ENCODE results near the gene NPY1R.

NPY1R gene

GRCh38 chr4:163317110-163317509 is 15.3 kb downstream of the NPY1R start:
- Histone ChIP-seq H3K79me2 (ENCODE audit: low read length) (no peaks in the 10 kb centered on the region), H3K27me3 (replicated peaks; ENCODE audit: insufficient read depth, low read length) (no peaks in the 10 kb centered on the region), H3K9me3 (replicated peaks; ENCODE audit: insufficient read depth, low read length) (no peaks in the 10 kb centered on the region), H3K4me1 (ENCODE audit: low read length) (no peaks in the 10 kb centered on the region), H3K9me2 (replicated peaks; ENCODE audit: insufficient read depth, low read length) (no peaks in the 10 kb centered on the region), H3K4me3 (ENCODE audit: low read length) (no peak overlapping the region), H3K36me3 (replicated peaks; ENCODE audit: insufficient read depth, low read length) (no peaks in the 10 kb centered on the region), H3F3A (ENCODE audit: insufficient read depth, low read length) (no peaks in the 10 kb centered on the region), H3K4me2 (ENCODE audit: low read depth, low read length) (no peak overlapping the region), H3K27ac (ENCODE audit: low read length) (no peak overlapping the region), H4K20me1 (ENCODE audit: insufficient read depth, low read length) (no peaks in the 10 kb centered on the region; the same call in 1 of the 2 replicates), H3K9ac (ENCODE audit: low read length) (no peak overlapping the region), H2AFZ (ENCODE audit: low read length) (no peak overlapping the region)
- TF ChIP-seq CTCF (IDR thresholded peaks at IDR 0.05; ENCODE audit: low read length), result no peak
- TF ChIP-seq EZH2phosphoT487 (IDR thresholded peaks at IDR 0.05; ENCODE audit: low read length), result no peak
- no peak for TF ChIP-seq EZH2 (optimal IDR thresholded peaks at IDR 0.05; ENCODE audit: low read depth, low read length)
- no peak for DNase-seq

- Histone ChIP-seq H3K9ac (ENCODE audit: low read length) (no peak overlapping the region), H3K9me3 (replicated peaks; ENCODE audit: insufficient read depth, low read length) (no peaks in the 10 kb centered on the region), H3K4me1 (ENCODE audit: low read length) (no peaks in the 10 kb centered on the region), H4K20me1 (ENCODE audit: insufficient read depth, low read length) (no peaks in the 10 kb centered on the region), H3K27me3 (replicated peaks; ENCODE audit: insufficient read depth, low read length) (no peaks in the 10 kb centered on the region), H3K27ac (ENCODE audit: low read length) (no peak overlapping the region), H3K9me2 (replicated peaks; ENCODE audit: insufficient read depth, low read length) (no peaks in the 10 kb centered on the region), H3F3A (ENCODE audit: insufficient read depth, low read length) (no peaks in the 10 kb centered on the region), H3K36me3 (replicated peaks; ENCODE audit: insufficient read depth, low read length) (no peaks in the 10 kb centered on the region), H3K4me2 (ENCODE audit: low read depth, low read length) (no peak overlapping the region), H2AFZ (ENCODE audit: low read length) (no peak overlapping the region), H3K4me3 (ENCODE audit: low read length) (no peak overlapping the region), H3K79me2 (ENCODE audit: low read length) (no peaks in the 10 kb centered on the region)
- DNase-seq, result no peak
- TF ChIP-seq EZH2phosphoT487 (IDR thresholded peaks at IDR 0.05; ENCODE audit: low read length), result no peak
- TF ChIP-seq EZH2 (optimal IDR thresholded peaks at IDR 0.05; ENCODE audit: low read depth, low read length), result no peak
- no peak for TF ChIP-seq CTCF (IDR thresholded peaks at IDR 0.05; ENCODE audit: low read length)
Observed at GRCh38 chr4:163309466-163309865, 22.9 kb downstream of the NPY1R start.

GRCh38 chr4:163303069-163303468 is 29.3 kb downstream of the NPY1R start:
- Histone ChIP-seq H3F3A (ENCODE audit: insufficient read depth, low read length) (no peaks in the 10 kb centered on the region), H3K36me3 (replicated peaks; ENCODE audit: insufficient read depth, low read length) (no peaks in the 10 kb centered on the region), H4K20me1 (ENCODE audit: insufficient read depth, low read length) (no peaks in the 10 kb centered on the region), H2AFZ (ENCODE audit: low read length) (no peak overlapping the region), H3K4me1 (ENCODE audit: low read length) (no peaks in the 10 kb centered on the region), H3K27ac (ENCODE audit: low read length) (no peak overlapping the region), H3K79me2 (ENCODE audit: low read length) (no peaks in the 10 kb centered on the region), H3K4me2 (ENCODE audit: low read depth, low read length) (no peak overlapping the region), H3K9ac (ENCODE audit: low read length) (no peak overlapping the region), H3K9me2 (replicated peaks; ENCODE audit: insufficient read depth, low read length) (no peaks in the 10 kb centered on the region), H3K9me3 (replicated peaks; ENCODE audit: insufficient read depth, low read length) (no peaks in the 10 kb centered on the region), H3K27me3 (replicated peaks; ENCODE audit: insufficient read depth, low read length) (no peaks in the 10 kb centered on the region), H3K4me3 (ENCODE audit: low read length) (no peak overlapping the region)
- DNase-seq, result no peak
- TF ChIP-seq EZH2phosphoT487 (IDR thresholded peaks at IDR 0.05; ENCODE audit: low read length) (no peak), CTCF (IDR thresholded peaks at IDR 0.05; ENCODE audit: low read length) (no peak), EZH2 (optimal IDR thresholded peaks at IDR 0.05; ENCODE audit: low read depth, low read length) (no peak)
